ENCODE results near the gene SLC25A19.

DNA sequence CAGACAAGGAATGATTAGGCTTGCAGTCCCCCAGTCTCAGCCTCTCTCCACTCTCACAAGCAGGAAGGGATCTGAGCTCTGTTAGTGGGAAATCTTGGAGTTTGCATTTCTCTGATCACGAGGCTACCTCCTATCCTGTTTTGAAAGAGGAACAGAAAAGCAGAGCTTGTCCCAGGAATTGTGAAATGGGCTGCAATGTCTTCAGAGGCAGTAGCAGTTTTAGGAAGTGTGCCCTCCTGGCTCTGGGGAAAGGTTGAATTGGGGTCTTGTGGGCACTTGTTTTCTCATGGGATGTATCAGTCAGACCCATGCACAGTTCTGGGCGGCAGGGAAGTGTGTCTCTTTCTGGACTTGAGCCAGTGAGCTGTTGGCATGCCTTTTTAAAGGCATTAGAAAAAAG is 60.9 kb downstream of the SLC25A19 start:
- TF ChIP-seq, protein P1, sequence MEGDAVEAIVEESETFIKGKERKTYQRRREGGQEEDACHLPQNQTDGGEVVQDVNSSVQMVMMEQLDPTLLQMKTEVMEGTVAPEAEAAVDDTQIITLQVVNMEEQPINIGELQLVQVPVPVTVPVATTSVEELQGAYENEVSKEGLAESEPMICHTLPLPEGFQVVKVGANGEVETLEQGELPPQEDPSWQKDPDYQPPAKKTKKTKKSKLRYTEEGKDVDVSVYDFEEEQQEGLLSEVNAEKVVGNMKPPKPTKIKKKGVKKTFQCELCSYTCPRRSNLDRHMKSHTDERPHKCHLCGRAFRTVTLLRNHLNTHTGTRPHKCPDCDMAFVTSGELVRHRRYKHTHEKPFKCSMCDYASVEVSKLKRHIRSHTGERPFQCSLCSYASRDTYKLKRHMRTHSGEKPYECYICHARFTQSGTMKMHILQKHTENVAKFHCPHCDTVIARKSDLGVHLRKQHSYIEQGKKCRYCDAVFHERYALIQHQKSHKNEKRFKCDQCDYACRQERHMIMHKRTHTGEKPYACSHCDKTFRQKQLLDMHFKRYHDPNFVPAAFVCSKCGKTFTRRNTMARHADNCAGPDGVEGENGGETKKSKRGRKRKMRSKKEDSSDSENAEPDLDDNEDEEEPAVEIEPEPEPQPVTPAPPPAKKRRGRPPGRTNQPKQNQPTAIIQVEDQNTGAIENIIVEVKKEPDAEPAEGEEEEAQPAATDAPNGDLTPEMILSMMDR (conservative IDR thresholded peaks at IDR 0.05; ENCODE audit: low read length): no peak
- no peak for TF ChIP-seq EZH2phosphoT487 (IDR thresholded peaks at IDR 0.05; ENCODE audit: borderline replicate concordance)

All from Loucy (cell line).